ENCODE measurements around the gene R3HDM1. TPM values are rescaled to one million over a fixed set of nuclear protein-coding genes. Genes with fewer than 3 reads are reported as not detected.

Gene R3HDM1
- total and polyA plus RNA-seq, 4 experiments from 2014 or later = 8.2 to 42.3 (median 32.2) TPM

- H3K36me3 Mint-ChIP-seq = peaks cover 46 to 54% of the 10 kb centered on the region in 2 donors
- no peak for DNase-seq
- peaks cover 0 to 9% (median 5%) of the 10 kb centered on the region in 4 donors for H3K4me1 Mint-ChIP-seq
- no peaks in the 10 kb centered on the region for H3K27me3 Mint-ChIP-seq
- H3K9me3 Mint-ChIP-seq = no peaks in the 10 kb centered on the region
- H3K36me3 ChIP-seq (ENCODE audit: insufficient read depth, low read length) = peaks cover 43% of the 10 kb centered on the region
- no peaks in the 10 kb centered on the region for H3K4me1 ChIP-seq (ENCODE audit: insufficient read depth, low read length)
- no peaks in the 10 kb centered on the region for H3K27me3 ChIP-seq (ENCODE audit: insufficient read depth, low read length)
- ChIA-PET CTCF (ENCODE audit: partially characterized antibody) (no interaction called here), POLR2A (ENCODE audit: partially characterized antibody) (interaction anchor here (0.6 kb wide), 1 partner anchor 20 kb away, joined by 3 read pairs; no protein-coding TSS in a partner anchor)
- no peak overlapping the region for H3K4me3 ChIP-seq (ENCODE audit: low read length in 2 of 2)
- peak overlapping the region in 2 of 7 donors; percentile 24 to 56 for H3K27ac Mint-ChIP-seq
- H3K27ac ChIP-seq (ENCODE audit: low read depth, low read length) = no peak overlapping the region
- no peaks in the 10 kb centered on the region for H3K9me3 ChIP-seq (ENCODE audit: control insufficient read depth in 1 of 2, low read length in 2 of 2)
- intact Hi-C loops (cut with micrococcal nuclease) = no loop called here
- no peak overlapping the region for H3K4me3 Mint-ChIP-seq
Measured at GRCh38 chr2:135762530-135762929, 231.2 kb downstream of the R3HDM1 start.

DNA sequence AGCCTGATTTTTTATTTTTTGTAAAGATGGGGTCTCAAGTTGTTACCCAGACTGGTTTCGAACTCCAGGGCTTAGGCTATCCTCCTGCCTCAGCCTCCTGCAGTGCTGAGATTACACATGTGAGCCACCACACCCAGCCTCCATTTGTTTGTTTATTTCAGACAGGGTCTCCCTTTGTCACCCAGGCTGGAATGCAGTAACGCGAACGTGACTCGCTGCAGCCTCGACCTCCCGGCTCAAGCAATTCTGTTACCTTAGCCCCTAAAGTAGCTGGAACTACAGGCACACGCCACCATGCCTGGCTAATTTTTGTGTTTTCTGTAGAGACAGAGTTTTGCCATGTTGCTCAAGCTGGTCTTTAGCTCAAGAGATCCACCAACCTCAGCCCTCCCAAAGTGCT is 237.6 kb downstream of the R3HDM1 start:
- H3K36me3 ChIP-seq (ENCODE audit: insufficient read depth, low read length) = peaks cover 52% of the 10 kb centered on the region
- Mint-ChIP-seq H3K27me3 (no peaks in the 10 kb centered on the region), H3K36me3 (peaks cover 47 to 63% of the 10 kb centered on the region in 2 donors), H3K4me1 (peaks cover 0 to 8% (median 3%) of the 10 kb centered on the region in 4 donors), H3K4me3 (no peak overlapping the region), H3K27ac (no peak overlapping the region), H3K9me3 (no peaks in the 10 kb centered on the region)
- no peaks in the 10 kb centered on the region for H3K4me1 ChIP-seq (ENCODE audit: insufficient read depth, low read length)
- no peaks in the 10 kb centered on the region for H3K9me3 ChIP-seq (ENCODE audit: control insufficient read depth in 1 of 2, low read length in 2 of 2)
- intact Hi-C loops (cut with micrococcal nuclease) = no loop called here
- POLR2A ChIA-PET (ENCODE audit: partially characterized antibody) = no interaction called here
- no peak overlapping the region for H3K27ac ChIP-seq (ENCODE audit: low read depth, low read length)
- H3K4me3 ChIP-seq (ENCODE audit: low read length in 2 of 2) = no peak overlapping the region
- CTCF ChIA-PET (ENCODE audit: partially characterized antibody) = no interaction called here
- no peak for DNase-seq
- no peaks in the 10 kb centered on the region for H3K27me3 ChIP-seq (ENCODE audit: insufficient read depth, low read length)

DNA sequence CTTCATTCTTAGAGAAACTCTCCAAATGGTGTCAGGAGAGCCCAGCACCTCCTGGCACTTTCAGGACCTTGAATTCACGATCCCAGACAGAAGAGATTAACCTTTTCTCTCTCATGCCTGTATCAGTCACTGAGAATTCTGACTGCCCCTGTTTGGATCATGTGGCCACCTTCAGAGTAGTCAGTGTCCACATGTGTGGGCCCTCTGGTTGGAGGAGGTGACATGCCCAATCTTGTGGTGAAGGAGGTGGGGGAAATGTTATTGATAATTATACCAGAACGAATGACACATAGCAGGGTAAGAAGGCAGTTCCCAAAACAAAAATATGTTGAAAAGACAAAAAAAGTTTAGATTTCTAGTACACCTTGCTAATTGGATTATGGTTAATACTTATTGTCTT is 242.0 kb downstream of the R3HDM1 start:
- H3K36me3 ChIP-seq (ENCODE audit: insufficient read depth, low read length) = peaks cover 78% of the 10 kb centered on the region
- Mint-ChIP-seq H3K4me1 (no peaks in the 10 kb centered on the region), H3K9me3 (no peaks in the 10 kb centered on the region), H3K4me3 (no peak overlapping the region), H3K36me3 (peaks cover 48 to 81% of the 10 kb centered on the region in 2 donors), H3K27ac (peak overlapping the region in 1 of 7 donors; percentile 64), H3K27me3 (no peaks in the 10 kb centered on the region)
- intact Hi-C loops (cut with micrococcal nuclease) = no loop called here
- no peak for DNase-seq
- H3K9me3 ChIP-seq (ENCODE audit: control insufficient read depth in 1 of 2, low read length in 2 of 2) = no peaks in the 10 kb centered on the region
- ChIA-PET POLR2A (ENCODE audit: partially characterized antibody) (no interaction called here), CTCF (ENCODE audit: partially characterized antibody) (interaction anchor here (1.9 kb wide), 1 partner anchor 770 kb away, joined by 5 read pairs; no protein-coding TSS in a partner anchor)
- no peak overlapping the region for H3K4me3 ChIP-seq (ENCODE audit: low read length in 2 of 2)
- no peaks in the 10 kb centered on the region for H3K4me1 ChIP-seq (ENCODE audit: insufficient read depth, low read length)
- no peaks in the 10 kb centered on the region for H3K27me3 ChIP-seq (ENCODE audit: insufficient read depth, low read length)
- no peak overlapping the region for H3K27ac ChIP-seq (ENCODE audit: low read depth, low read length)

GRCh38 chr2:135773917-135774316 is 242.6 kb downstream of the R3HDM1 start:
- POLR2A ChIA-PET (ENCODE audit: partially characterized antibody) = no interaction called here
- peaks cover 52 to 82% of the 10 kb centered on the region in 2 donors for H3K36me3 Mint-ChIP-seq
- DNase-seq = no peak
- H3K9me3 Mint-ChIP-seq = no peaks in the 10 kb centered on the region
- H3K4me1 Mint-ChIP-seq = no peaks in the 10 kb centered on the region
- H3K36me3 ChIP-seq (ENCODE audit: insufficient read depth, low read length) = peaks cover 77% of the 10 kb centered on the region
- H3K27me3 Mint-ChIP-seq = no peaks in the 10 kb centered on the region
- H3K4me3 ChIP-seq (ENCODE audit: low read length in 2 of 2) = no peak overlapping the region
- intact Hi-C loops (cut with micrococcal nuclease) = no loop called here
- no peaks in the 10 kb centered on the region for H3K9me3 ChIP-seq (ENCODE audit: control insufficient read depth in 1 of 2, low read length in 2 of 2)
- no peak overlapping the region for H3K4me3 Mint-ChIP-seq
- H3K27me3 ChIP-seq (ENCODE audit: insufficient read depth, low read length) = no peaks in the 10 kb centered on the region
- H3K27ac Mint-ChIP-seq = no peak overlapping the region
- CTCF ChIA-PET (ENCODE audit: partially characterized antibody) = interaction anchor here (1.9 kb wide), 1 partner anchor 770 kb away, joined by 5 read pairs; no protein-coding TSS in a partner anchor
- H3K27ac ChIP-seq (ENCODE audit: low read depth, low read length) = no peak overlapping the region
- H3K4me1 ChIP-seq (ENCODE audit: insufficient read depth, low read length) = no peaks in the 10 kb centered on the region

Small RNA genes lying within 50 kb of the gene (microRNA-seq; reads per million reads assigned to microRNA genes)
- 22.0 reads per million, percentile 51 among the genes with 10 or more reads in this experiment for gene MIR128-1 (ENCODE audit: borderline microRNAs expressed, borderline number of aligned reads, borderline replicate concordance)

Other genes starting within 250 kb of the R3HDM1 start
- gene ZRANB3, start 266 bp upstream of the R3HDM1 start, total RNA-seq = 1 to 10 TPM; 3.3 to 5.0 TPM
- gene ZRANB3, start 266 bp upstream of the R3HDM1 start, polyA plus RNA-seq = 1 to 10 TPM; 2.3 to 3.5 TPM
- 100 to 1,000 TPM; 116 to 121 TPM for gene UBXN4, start 210.4 kb downstream of the R3HDM1 start, total RNA-seq
- 100 to 1,000 TPM; 111 to 128 TPM for gene UBXN4, start 210.4 kb downstream of the R3HDM1 start, polyA plus RNA-seq

Measured in CD4-positive, alpha-beta memory T cell (primary cell).